Stomach (tissue), 9 donors: ENCODE measurements around the gene TNK2. TPM values are rescaled to one million over a fixed set of nuclear protein-coding genes. Genes with fewer than 3 reads are reported as not detected.
"Not testable (repeated sequence)": the region's sequence is repeated elsewhere in the genome, so short reads cannot be mapped to it uniquely, and the experiment has no call there.

Source experiments
- DNase-seq, 2 donors: peaks; one replicate each; pipeline versions ENCODE4 v3.0.0 to v3.0.0-alpha.2; 2013 to 2019
- H3K27ac ChIP-seq, 5 donors: fragments of 200-600 bp in 4 of 5; sonication (generic) in 4 of 5; one replicate each; pipeline ENCODE4 v1.5.1; 2013 to 2019; ENCODE audit warnings: mild to moderate bottlenecking in 1 of 5, moderate library complexity in 1 of 5
- H3K27me3 ChIP-seq, 3 donors: fragments of 200-600 bp; sonication (generic); one replicate each; pipeline ENCODE4 v1.5.1; 2017 to 2019; ENCODE audit warnings: mixed run types in 1 of 3
- H3K36me3 ChIP-seq, 4 donors: fragments of 200-600 bp; sonication (generic); 1 replicate in 3 of 4; 2 replicates in 1 of 4; pipeline ENCODE4 v1.5.1; 2016 to 2019
- H3K4me1 ChIP-seq, 4 donors: fragments of 200-600 bp; sonication (generic); one replicate each; pipeline ENCODE4 v1.5.1; 2016 to 2019
- H3K4me3 ChIP-seq, 4 donors: fragments of 200-600 bp; sonication (generic) in 3 of 4; one replicate each; pipeline ENCODE4 v1.5.1; 2016 to 2019; ENCODE audit warnings: mild to moderate bottlenecking in 1 of 4
- H3K9me3 ChIP-seq, 4 donors: fragments of 200-600 bp; sonication (generic); one replicate each; pipeline ENCODE4 v1.5.1; 2016 to 2019
- POLR2AphosphoS5 ChIP-seq, 3 donors: sonication (generic); formaldehyde crosslinking; IDR thresholded peaks; one replicate each; pipeline ENCODE4 v1.6.1; 2016; ENCODE audit warnings: antibody characterized with exemption in 3 of 3
- WGBS, 5 donors: extraction: QIAGEN DNeasy Blood & Tissue Kit in 3 of 5; methylation state at CpG; one replicate each; pipeline versions ENCODE4 v1.1.5 to v1.1.7; 2013 to 2018; 5-methylcytosine and 5-hydroxymethylcytosine counted together
- intact Hi-C: fragments of 100-400 bp; cut with DNase I; formaldehyde crosslinking; loops from one replicate; pipeline ENCODE4 v1.15.1; 2023; ENCODE audit warnings: low total_unique reads
- polyA plus RNA-seq, 3 donors: library from polyadenylated mRNA; stranded (reverse); fragments of 200-250 nt; gene quantifications; one replicate each; pipeline ENCODE4 v1.2.3, GENCODE V29; 2013
- total RNA-seq, 5 donors: library from RNA; depleted of rRNA; stranded (reverse); fragments of >200 nt; gene quantifications; one replicate each; pipeline versions ENCODE4 v1.1.0 to v1.2.3, GENCODE V29; 2014 to 2016
- donor health status: healthy with polysubstance abuse.
- donor health status: Bipolar disorder and iron deficiency.
- donor health status: healthy.

Gene TNK2
- total and polyA plus RNA-seq, 8 donors: 6.1 to 431 (median 38.6) TPM

DNA sequence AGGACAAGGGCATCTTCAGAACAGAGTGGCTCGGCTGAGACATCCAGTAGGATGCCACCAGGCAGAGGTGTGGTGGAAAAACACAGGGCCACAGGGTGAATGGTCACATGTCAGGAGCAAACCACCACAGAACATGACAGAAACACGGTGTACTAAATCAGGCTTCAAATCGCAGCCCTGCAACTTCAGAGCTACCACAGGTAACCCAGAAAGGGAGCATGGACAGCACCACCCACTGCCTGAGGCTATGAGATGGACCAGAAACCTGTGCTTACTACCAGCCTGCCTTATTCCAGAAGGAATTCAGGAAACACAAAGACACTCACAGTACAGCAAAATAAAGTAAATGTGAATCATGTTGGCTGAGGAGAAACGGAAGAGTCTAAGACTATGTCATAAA lies 41.8 kb upstream of the TNK2 start:
- intact Hi-C loops, DNase-seq, H3K27ac ChIP-seq, H3K9me3 ChIP-seq, H3K27me3 ChIP-seq, H3K4me1 ChIP-seq, H3K4me3 ChIP-seq: not testable (repeated sequence)
- 89 to 95% (median 91%) methylated on average over 2 to 4 of the region's 4 CpGs for WGBS, 5 donors
- peaks cover 0 to 13% (median 4%) of the 10 kb centered on the region in 4 donors for H3K36me3 ChIP-seq

GRCh38 chr3:195946910-195947699 lies 38.8 kb upstream of the TNK2 start:
- DNase-seq, H3K27me3 ChIP-seq, H3K4me3 ChIP-seq, intact Hi-C loops, H3K9me3 ChIP-seq, H3K4me1 ChIP-seq, H3K27ac ChIP-seq: not testable (repeated sequence)
- H3K36me3 ChIP-seq: peaks cover 0 to 19% (median 6%) of the 10 kb centered on the region in 4 donors
- 94 to 96% (median 95%) methylated on average over 19 to 20 of the region's 20 CpGs for WGBS, 5 donors

DNA sequence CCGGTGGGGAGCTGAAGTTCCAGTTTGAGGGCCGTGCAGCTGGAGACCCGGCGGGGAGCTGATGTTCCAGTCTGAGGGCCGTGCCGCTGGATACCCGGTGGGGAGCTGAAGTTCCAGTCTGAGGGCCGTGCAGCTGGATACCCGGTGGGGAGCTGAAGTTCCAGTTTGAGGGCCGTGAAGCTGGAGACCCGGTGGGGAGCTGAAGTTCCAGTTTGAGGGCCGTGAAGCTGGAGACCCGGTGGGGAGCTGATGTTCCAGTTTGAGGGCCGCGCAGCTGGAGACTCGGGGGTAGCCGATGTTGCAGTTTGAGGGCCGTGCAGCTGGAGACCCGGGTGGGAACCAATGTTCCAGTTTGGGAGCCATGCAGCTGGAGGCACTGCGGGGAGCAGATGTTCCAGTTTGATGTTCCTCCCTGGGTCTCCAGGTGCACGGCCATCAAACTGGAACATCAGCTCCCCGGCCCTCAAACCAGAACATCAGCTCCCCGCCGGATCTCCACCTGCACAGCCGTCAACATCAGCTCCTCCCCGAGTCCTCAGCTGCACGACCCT lies 33.0 kb upstream of the TNK2 start:
- intact Hi-C loops, DNase-seq, H3K9me3 ChIP-seq, H3K4me1 ChIP-seq, H3K4me3 ChIP-seq, H3K27ac ChIP-seq, H3K27me3 ChIP-seq: not testable (repeated sequence)
- 91 to 95% (median 93%) methylated on average over 26 to 27 of the region's 27 CpGs for WGBS, 5 donors
- peaks cover 4 to 27% (median 10%) of the 10 kb centered on the region in 4 donors for H3K36me3 ChIP-seq

DNA sequence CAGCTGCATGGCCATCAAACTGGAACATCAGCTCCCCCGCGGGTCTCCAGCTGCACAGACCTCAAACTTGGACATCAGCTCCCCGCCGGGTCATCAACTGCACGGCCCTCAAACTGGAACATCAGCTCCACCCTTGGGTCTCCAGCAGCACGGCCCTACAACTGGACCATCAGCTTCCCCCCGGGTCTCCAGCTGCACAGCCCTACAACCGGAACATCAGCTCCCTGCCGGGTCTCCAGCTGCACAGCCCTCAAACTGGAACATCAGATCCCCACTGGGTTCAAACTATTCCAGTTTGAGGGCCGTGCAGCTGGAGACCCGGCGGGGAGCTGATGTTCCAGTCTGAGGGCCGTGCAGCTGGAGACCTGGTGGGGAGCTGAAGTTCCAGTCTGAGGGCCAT lies 32.5 kb upstream of the TNK2 start:
- H3K9me3 ChIP-seq, H3K27me3 ChIP-seq, H3K4me1 ChIP-seq, H3K4me3 ChIP-seq, H3K27ac ChIP-seq, DNase-seq, intact Hi-C loops: not testable (repeated sequence)
- peaks cover 4 to 27% (median 10%) of the 10 kb centered on the region in 4 donors for H3K36me3 ChIP-seq
- 83 to 92% (median 86%) methylated on average over 13 of the region's 13 CpGs for WGBS, 5 donors

GRCh38 chr3:195939526-195940470 lies 31.4 kb upstream of the TNK2 start:
- intact Hi-C loops: not testable (repeated sequence)
- WGBS, 5 donors: 92 to 95% (median 94%) methylated on average over 28 to 30 of the region's 30 CpGs

DNA sequence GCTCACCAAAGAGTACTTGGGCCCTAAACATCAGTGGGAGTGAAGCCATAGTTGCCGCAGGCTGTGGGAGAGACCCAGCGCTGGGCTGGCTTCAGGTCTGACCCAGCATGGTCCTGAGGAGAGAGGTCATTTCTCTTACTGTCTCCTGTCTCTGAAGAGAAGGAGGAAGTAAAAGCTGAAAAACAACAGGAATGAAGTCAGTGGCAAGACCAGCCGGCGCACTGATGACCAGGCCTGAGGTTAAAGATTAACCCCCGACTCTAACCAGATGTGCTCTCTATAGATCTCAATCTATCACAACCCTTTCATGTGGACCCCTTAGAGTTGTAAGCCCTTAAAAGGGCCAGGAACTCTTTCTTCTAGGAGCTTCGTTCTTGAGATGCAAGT lies 24.7 kb upstream of the TNK2 start:
- 84 to 94% (median 87%) methylated on average over 6 of the region's 6 CpGs for WGBS, 5 donors
- H3K27ac ChIP-seq, DNase-seq, H3K9me3 ChIP-seq, H3K4me1 ChIP-seq, H3K4me3 ChIP-seq, H3K36me3 ChIP-seq, intact Hi-C loops, H3K27me3 ChIP-seq: not testable (repeated sequence)

More at GRCh38 chr3:195939526-195940470, 31.4 kb upstream of the TNK2 start:
- H3K27me3 ChIP-seq, DNase-seq, H3K4me3 ChIP-seq, H3K9me3 ChIP-seq, H3K4me1 ChIP-seq, H3K27ac ChIP-seq: not testable (repeated sequence)
- peaks cover 4 to 27% (median 10%) of the 10 kb centered on the region in 4 donors for H3K36me3 ChIP-seq

- H3K27me3 ChIP-seq: peaks cover 0 to 6% (median 0%) of the 10 kb centered on the region in 3 donors
- H3K9me3 ChIP-seq: no peaks in the 10 kb centered on the region
- no peak overlapping the region for H3K27ac ChIP-seq
- H3K4me3 ChIP-seq: no peak overlapping the region
- H3K36me3 ChIP-seq: no peaks in the 10 kb centered on the region
- no peak for TF ChIP-seq POLR2AphosphoS5 (IDR thresholded peaks at IDR 0.05)
- no peak for DNase-seq
- 90 to 96% (median 91%) methylated on average over 9 of the region's 9 CpGs for WGBS, 5 donors
- H3K4me1 ChIP-seq: no peaks in the 10 kb centered on the region
- intact Hi-C loops: no loop called here
Observed at GRCh38 chr3:195932418-195933043, 24.2 kb upstream of the TNK2 start.
